ENCODE measurements around the gene AKNA.

Gene AKNA

GRCh38 chr9:114370968-114371320 is 16.8 kb downstream of the AKNA start:
- Histone ChIP-seq H3K36me3 (ENCODE audit: control insufficient read depth in 2 of 2, insufficient read depth in 2 of 2, low read length in 2 of 2) (peaks cover 41 to 59% of the 10 kb centered on the region in 2 donors), H3K9ac (ENCODE audit: low read depth in 1 of 2, low read length in 2 of 2) (no peak overlapping the region), H3K4me3 (ENCODE audit: low read length in 2 of 2) (no peak overlapping the region), H3K27me3 (ENCODE audit: control insufficient read depth in 2 of 2, insufficient read depth in 2 of 2, low read length in 2 of 2) (no peaks in the 10 kb centered on the region), H3K9me3 (ENCODE audit: control insufficient read depth in 2 of 2, low read length in 2 of 2) (no peaks in the 10 kb centered on the region), H3K4me1 (ENCODE audit: control insufficient read depth in 2 of 2, insufficient read depth in 2 of 2, low read length in 2 of 2) (peaks cover 23 to 43% of the 10 kb centered on the region in 2 donors), H3K27ac (ENCODE audit: low read depth in 2 of 2, low read length in 2 of 2) (peak overlapping the region; percentile 65 to 83)

DNA sequence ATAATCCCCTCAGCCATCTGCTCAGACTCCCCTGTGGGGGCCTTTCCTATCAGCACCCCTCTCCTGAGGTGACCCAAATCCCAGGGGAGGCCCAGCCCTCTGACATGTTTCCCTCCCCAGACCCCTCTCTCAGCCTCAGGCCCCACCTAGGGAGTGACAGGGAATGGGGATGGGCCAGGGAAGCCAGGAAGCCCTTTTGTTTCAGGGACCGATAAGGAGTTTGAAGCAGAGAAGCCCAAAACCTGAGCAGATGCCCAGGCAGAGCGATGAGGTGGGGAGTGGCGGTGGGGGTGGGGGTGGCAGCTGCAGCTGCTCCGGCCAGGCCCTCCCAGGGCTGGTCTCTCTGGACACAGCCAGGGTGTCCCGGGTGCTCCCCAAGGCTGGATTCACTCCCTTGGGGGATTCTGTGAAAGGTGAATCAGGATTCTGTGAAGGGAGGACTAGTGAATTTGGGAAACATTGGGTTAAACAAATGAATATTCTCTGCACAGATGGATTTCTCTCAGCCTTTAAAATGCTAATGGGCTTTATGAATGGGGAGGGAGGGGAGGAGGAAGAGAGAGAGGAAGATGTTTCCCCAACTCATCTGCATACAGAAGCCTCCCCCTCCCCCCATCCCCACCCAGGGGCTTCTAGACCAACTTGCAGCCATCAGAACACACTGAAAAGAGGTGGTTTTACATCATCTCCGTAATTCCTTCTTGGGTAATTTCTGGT is 17.4 kb downstream of the AKNA start:
- Histone ChIP-seq H3K27me3 (ENCODE audit: control insufficient read depth in 2 of 2, insufficient read depth in 2 of 2, low read length in 2 of 2) (no peaks in the 10 kb centered on the region), H3K4me3 (ENCODE audit: low read length in 2 of 2) (no peak overlapping the region), H3K9me3 (ENCODE audit: control insufficient read depth in 2 of 2, low read length in 2 of 2) (no peaks in the 10 kb centered on the region), H3K27ac (ENCODE audit: low read depth in 2 of 2, low read length in 2 of 2) (peak overlapping the region in 1 of 2 donors; percentile 83), H3K36me3 (ENCODE audit: control insufficient read depth in 2 of 2, insufficient read depth in 2 of 2, low read length in 2 of 2) (peaks cover 41 to 56% of the 10 kb centered on the region in 2 donors), H3K9ac (ENCODE audit: low read depth in 1 of 2, low read length in 2 of 2) (no peak overlapping the region), H3K4me1 (ENCODE audit: control insufficient read depth in 2 of 2, insufficient read depth in 2 of 2, low read length in 2 of 2) (peaks cover 27 to 45% of the 10 kb centered on the region in 2 donors)

DNA sequence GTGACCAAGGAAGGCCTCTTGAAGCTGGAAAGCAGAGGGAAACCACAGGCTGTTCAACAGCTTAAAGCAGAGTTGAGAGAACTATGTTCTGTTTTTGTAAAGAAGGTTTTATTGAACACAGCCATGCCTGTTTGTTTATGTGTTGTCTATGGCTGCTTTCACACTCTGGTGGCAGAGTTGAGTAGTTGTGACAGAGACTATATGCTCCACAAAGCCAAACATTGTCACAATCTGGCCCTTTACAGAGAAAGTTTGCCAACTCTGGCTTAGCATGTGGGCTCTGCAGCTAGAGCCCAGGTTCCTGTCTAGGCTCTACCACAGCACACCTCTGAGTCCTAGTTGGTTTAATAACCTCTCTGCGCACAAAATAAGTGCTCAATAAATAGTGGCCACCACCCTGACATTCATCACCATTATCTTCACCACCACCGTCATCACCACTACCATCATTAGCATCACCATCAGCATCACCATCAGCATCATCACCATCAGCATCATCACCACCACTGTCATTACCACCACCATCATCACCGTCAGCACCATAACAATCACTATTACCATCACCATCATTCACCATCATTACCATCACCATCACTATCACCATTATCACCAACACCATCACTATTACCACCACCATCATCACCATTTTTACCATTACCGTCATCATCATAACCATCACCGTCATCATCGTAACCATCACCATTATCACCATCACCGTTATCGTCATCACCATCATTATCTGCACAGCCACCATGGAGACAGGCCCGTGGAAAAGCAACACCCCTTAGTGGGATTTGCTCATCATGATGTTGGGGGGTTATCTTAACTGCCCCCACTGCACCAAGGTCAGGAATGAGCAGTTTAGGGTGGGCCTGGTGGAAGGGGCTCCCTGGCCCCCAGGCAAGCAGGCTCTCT is 18.3 kb downstream of the AKNA start:
- no peak overlapping the region for H3K4me3 ChIP-seq (ENCODE audit: low read length in 2 of 2)
- no peak overlapping the region for H3K9ac ChIP-seq (ENCODE audit: low read depth in 1 of 2, low read length in 2 of 2)
- H3K9me3 ChIP-seq (ENCODE audit: control insufficient read depth in 2 of 2, low read length in 2 of 2), result no peaks in the 10 kb centered on the region
- peaks cover 27 to 45% of the 10 kb centered on the region in 2 donors for H3K4me1 ChIP-seq (ENCODE audit: control insufficient read depth in 2 of 2, insufficient read depth in 2 of 2, low read length in 2 of 2)
- peak overlapping the region in 1 of 2 donors; percentile 83 for H3K27ac ChIP-seq (ENCODE audit: low read depth in 2 of 2, low read length in 2 of 2)
- H3K27me3 ChIP-seq (ENCODE audit: control insufficient read depth in 2 of 2, insufficient read depth in 2 of 2, low read length in 2 of 2), result no peaks in the 10 kb centered on the region
- peaks cover 49 to 56% of the 10 kb centered on the region in 2 donors for H3K36me3 ChIP-seq (ENCODE audit: control insufficient read depth in 2 of 2, insufficient read depth in 2 of 2, low read length in 2 of 2)

- Histone ChIP-seq H3K9ac (ENCODE audit: low read depth in 1 of 2, low read length in 2 of 2) (peak overlapping the region in 1 of 2 donors; percentile 66), H3K27ac (ENCODE audit: low read depth in 2 of 2, low read length in 2 of 2) (peak overlapping the region; percentile 65 to 77), H3K9me3 (ENCODE audit: control insufficient read depth in 2 of 2, low read length in 2 of 2) (no peaks in the 10 kb centered on the region), H3K27me3 (ENCODE audit: control insufficient read depth in 2 of 2, insufficient read depth in 2 of 2, low read length in 2 of 2) (no peaks in the 10 kb centered on the region), H3K36me3 (ENCODE audit: control insufficient read depth in 2 of 2, insufficient read depth in 2 of 2, low read length in 2 of 2) (peaks cover 61 to 64% of the 10 kb centered on the region in 2 donors), H3K4me1 (ENCODE audit: control insufficient read depth in 2 of 2, insufficient read depth in 2 of 2, low read length in 2 of 2) (peaks cover 27 to 43% of the 10 kb centered on the region in 2 donors), H3K4me3 (ENCODE audit: low read length in 2 of 2) (no peak overlapping the region)
These were observed 19.8 kb downstream of the AKNA start for GRCh38 chr9:114367772-114368569.

GRCh38 chr9:114367366-114367765 is 20.4 kb downstream of the AKNA start:
- peak overlapping the region; percentile 30 to 66 for H3K9ac ChIP-seq (ENCODE audit: low read depth in 1 of 2, low read length in 2 of 2)
- no peaks in the 10 kb centered on the region for H3K27me3 ChIP-seq (ENCODE audit: control insufficient read depth in 2 of 2, insufficient read depth in 2 of 2, low read length in 2 of 2)
- peak overlapping the region in 1 of 2 donors; percentile 28 for H3K4me3 ChIP-seq (ENCODE audit: low read length in 2 of 2)
- H3K9me3 ChIP-seq (ENCODE audit: control insufficient read depth in 2 of 2, low read length in 2 of 2), result no peaks in the 10 kb centered on the region
- peak overlapping the region; percentile 65 to 77 for H3K27ac ChIP-seq (ENCODE audit: low read depth in 2 of 2, low read length in 2 of 2)
- peaks cover 64 to 67% of the 10 kb centered on the region in 2 donors for H3K36me3 ChIP-seq (ENCODE audit: control insufficient read depth in 2 of 2, insufficient read depth in 2 of 2, low read length in 2 of 2)
- peaks cover 25 to 40% of the 10 kb centered on the region in 2 donors for H3K4me1 ChIP-seq (ENCODE audit: control insufficient read depth in 2 of 2, insufficient read depth in 2 of 2, low read length in 2 of 2)

- no peak overlapping the region for H3K4me3 ChIP-seq (ENCODE audit: low read length in 2 of 2)
- no peaks in the 10 kb centered on the region for H3K9me3 ChIP-seq (ENCODE audit: control insufficient read depth in 2 of 2, low read length in 2 of 2)
- no peaks in the 10 kb centered on the region for H3K27me3 ChIP-seq (ENCODE audit: control insufficient read depth in 2 of 2, insufficient read depth in 2 of 2, low read length in 2 of 2)
- H3K9ac ChIP-seq (ENCODE audit: low read depth in 1 of 2, low read length in 2 of 2), result no peak overlapping the region
- peaks cover 65 to 69% of the 10 kb centered on the region in 2 donors for H3K36me3 ChIP-seq (ENCODE audit: control insufficient read depth in 2 of 2, insufficient read depth in 2 of 2, low read length in 2 of 2)
- peaks cover 24 to 32% of the 10 kb centered on the region in 2 donors for H3K4me1 ChIP-seq (ENCODE audit: control insufficient read depth in 2 of 2, insufficient read depth in 2 of 2, low read length in 2 of 2)
- H3K27ac ChIP-seq (ENCODE audit: low read depth in 2 of 2, low read length in 2 of 2), result peak overlapping the region; percentile 65 to 77
These were observed 21.3 kb downstream of the AKNA start for GRCh38 chr9:114366334-114367128.

- Histone ChIP-seq H3K9me3 (ENCODE audit: control insufficient read depth in 2 of 2, low read length in 2 of 2) (no peaks in the 10 kb centered on the region), H3K4me3 (ENCODE audit: low read length in 2 of 2) (no peak overlapping the region), H3K9ac (ENCODE audit: low read depth in 1 of 2, low read length in 2 of 2) (no peak overlapping the region), H3K27me3 (ENCODE audit: control insufficient read depth in 2 of 2, insufficient read depth in 2 of 2, low read length in 2 of 2) (no peaks in the 10 kb centered on the region), H3K27ac (ENCODE audit: low read depth in 2 of 2, low read length in 2 of 2) (peak overlapping the region in 1 of 2 donors; percentile 9), H3K36me3 (ENCODE audit: control insufficient read depth in 2 of 2, insufficient read depth in 2 of 2, low read length in 2 of 2) (peaks cover 72 to 74% of the 10 kb centered on the region in 2 donors), H3K4me1 (ENCODE audit: control insufficient read depth in 2 of 2, insufficient read depth in 2 of 2, low read length in 2 of 2) (peaks cover 19 to 22% of the 10 kb centered on the region in 2 donors)
These were observed 22.6 kb downstream of the AKNA start for GRCh38 chr9:114365194-114365593.

DNA sequence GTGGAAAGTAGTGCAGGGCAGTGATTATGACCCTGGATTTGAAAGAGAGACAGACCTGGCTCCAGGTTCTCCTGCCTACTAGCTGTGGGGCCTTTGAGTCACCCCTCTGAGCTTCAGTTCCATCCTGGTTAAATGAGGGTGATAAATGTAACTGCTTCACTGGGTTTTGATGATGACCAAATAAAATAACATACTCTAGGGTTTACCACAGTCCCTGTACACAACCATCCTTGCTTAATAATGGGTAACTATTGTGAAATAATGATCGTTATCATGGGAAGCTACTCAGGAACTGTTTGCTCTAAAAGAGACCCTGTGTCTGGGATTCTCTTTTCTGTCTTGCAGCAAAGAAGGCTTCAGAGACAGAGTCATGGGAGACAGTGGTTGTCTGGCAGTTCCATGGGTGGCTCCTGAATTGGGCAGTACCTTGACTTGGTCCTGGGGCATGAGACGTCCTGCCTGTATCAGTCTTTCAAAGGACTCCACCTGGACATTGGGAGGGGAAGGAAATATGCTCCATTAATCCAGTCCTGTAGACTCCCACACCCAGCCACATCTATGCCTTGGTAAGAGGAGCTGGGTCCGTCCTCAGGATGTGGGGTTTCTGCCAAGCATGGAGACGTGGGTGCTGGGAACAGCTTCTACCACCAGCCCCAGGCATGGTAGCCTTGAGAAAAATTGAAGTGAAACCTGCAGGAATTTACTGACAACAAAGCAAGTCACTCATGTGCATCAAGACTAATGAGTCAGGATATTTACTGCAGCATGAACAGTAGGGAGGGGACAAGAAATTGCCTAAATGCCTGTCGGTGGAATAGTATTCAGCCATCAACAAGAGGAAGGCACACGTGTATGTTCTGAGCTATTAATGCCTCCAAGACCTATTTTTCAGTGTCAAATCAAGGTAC is 23.4 kb downstream of the AKNA start:
- Histone ChIP-seq H3K9ac (ENCODE audit: low read depth in 1 of 2, low read length in 2 of 2) (no peak overlapping the region), H3K27ac (ENCODE audit: low read depth in 2 of 2, low read length in 2 of 2) (peak overlapping the region; percentile 28 to 29), H3K27me3 (ENCODE audit: control insufficient read depth in 2 of 2, insufficient read depth in 2 of 2, low read length in 2 of 2) (no peaks in the 10 kb centered on the region), H3K4me1 (ENCODE audit: control insufficient read depth in 2 of 2, insufficient read depth in 2 of 2, low read length in 2 of 2) (peaks cover 17 to 19% of the 10 kb centered on the region in 2 donors), H3K36me3 (ENCODE audit: control insufficient read depth in 2 of 2, insufficient read depth in 2 of 2, low read length in 2 of 2) (peaks cover 74 to 77% of the 10 kb centered on the region in 2 donors), H3K4me3 (ENCODE audit: low read length in 2 of 2) (no peak overlapping the region), H3K9me3 (ENCODE audit: control insufficient read depth in 2 of 2, low read length in 2 of 2) (no peaks in the 10 kb centered on the region)

Measured in mucosa of rectum (tissue), 2 donors.